K562 (cell line): ENCODE data around the gene ARHGAP29. TPM values are rescaled to one million over a fixed set of nuclear protein-coding genes. Genes with fewer than 3 reads are reported as not detected.

Experiments
- ATAC-seq: fragments of 200-7000 bp; cut with Tn5 transposase; 3 replicates; pipeline ENCODE4 v1.9.1; 2020; ENCODE audit warnings: moderate library complexity
- BruUV-seq: library from RNA; stranded (reverse); fragments of 400-500 nt; replicated peaks from 2 replicates; lab custom pipeline; 2021; lab: Mats Ljungman, UMichigan
- CTCF ChIA-PET: fragments of 300-600 bp; formaldehyde crosslinking; extraction: SDS; loops from one replicate; lab custom pipeline; 2021; ENCODE audit warnings: low intra/inter-chr PET ratio; lab: Yijun Ruan, JAX
- POLR2A ChIA-PET: fragments of 300-600, 350-650 bp; sonication (Branson Sonifier 250); formaldehyde crosslinking; extraction: SDS; loops from one replicate; lab custom pipeline; 2021; ENCODE audit warnings: antibody characterized with exemption, inconsistent platforms; lab: Yijun Ruan, JAX
- DNase-seq, 4 experiments: peaks; one replicate each; pipeline versions ENCODE4 v3.0.0 to v3.0.0-alpha.2; 2011 to 2018; ENCODE audit warnings: low spot score in 3 of 4, mixed read lengths in 3 of 4; ENCODE audit errors: extremely low read depth in 1 of 4
- FAIRE-seq: peaks from 2 replicates; lab custom pipeline; 2011; peaks lifted over from hg19 to GRCh38; lab: Jason Lieb, UNC
- H2AFZ ChIP-seq: 2 replicates; pipeline ENCODE4 v1.6.0; 2011; ENCODE audit warnings: low read depth, low read length, control low read depth, inconsistent platforms
- H3K27ac ChIP-seq: fragments of 200-600 bp; 3 replicates; pipeline ENCODE4 v1.8.0; 2011; ENCODE audit warnings: low read depth, mild to moderate bottlenecking, control low read depth, inconsistent platforms, low read length, moderate library complexity, mixed read lengths; ENCODE audit errors: extremely low read depth
- H3K27me3 ChIP-seq, 2 experiments: fragments of 300-600 bp in 1 of 2; 2 replicates in 1 of 2; 3 replicates in 1 of 2; pipeline versions ENCODE4 v1.6.0 to v1.8.0; 2011; ENCODE audit warnings: inconsistent platforms in 2 of 2, low read length in 2 of 2, mild to moderate bottlenecking in 1 of 2, mixed read lengths in 1 of 2, moderate library complexity in 1 of 2; ENCODE audit not compliant: control insufficient read depth in 2 of 2, insufficient read depth in 2 of 2
- H3K36me3 ChIP-seq: fragments of 300-600 bp; 3 replicates; pipeline ENCODE4 v1.8.0; 2011; ENCODE audit warnings: mild to moderate bottlenecking, low read length, inconsistent platforms; ENCODE audit not compliant: control insufficient read depth, insufficient read depth
- H3K4me1 ChIP-seq, 2 experiments: fragments of 200-600 bp in 1 of 2; replicated peaks in 1 of 2; 2 replicates in 1 of 2; 3 replicates in 1 of 2; pipeline versions ENCODE4 v1.5.1 to v1.8.0; 2011; ENCODE audit warnings: inconsistent platforms in 2 of 2, low read length in 2 of 2, mild to moderate bottlenecking in 1 of 2, mixed read lengths in 1 of 2, moderate library complexity in 1 of 2; ENCODE audit not compliant: control insufficient read depth in 2 of 2, insufficient read depth in 2 of 2
- H3K4me2 ChIP-seq: 2 replicates; pipeline ENCODE4 v1.6.1; 2011; ENCODE audit warnings: low read length, control low read depth, inconsistent platforms, mixed read lengths; ENCODE audit not compliant: insufficient read depth
- H3K4me3 ChIP-seq: fragments of 200-600 bp; sonication (generic), shearing (Covaris generic); 2 replicates; pipeline ENCODE4 v1.5.1; 2016; ENCODE audit warnings: control low read depth, inconsistent platforms
- H3K79me2 ChIP-seq: fragments of 200-600 bp; 3 replicates; pipeline ENCODE4 v1.8.0; 2011; ENCODE audit warnings: low read length, inconsistent platforms; ENCODE audit not compliant: control insufficient read depth, insufficient read depth
- H3K9ac ChIP-seq, 2 experiments: 2 replicates each; pipeline versions ENCODE4 v1.6.0 to v1.6.1; 2011; ENCODE audit warnings: low read depth in 2 of 2, low read length in 2 of 2, control low read depth in 1 of 2, inconsistent platforms in 1 of 2, mild to moderate bottlenecking in 1 of 2, mixed read lengths in 1 of 2; ENCODE audit not compliant: insufficient read depth in 1 of 2
- H3K9me1 ChIP-seq: one replicate; pipeline ENCODE4 v1.6.0; 2011; ENCODE audit warnings: inconsistent platforms, mild to moderate bottlenecking, low read length, moderate library complexity; ENCODE audit not compliant: control insufficient read depth, insufficient read depth
- H3K9me3 ChIP-seq: replicated peaks from 2 replicates; pipeline ENCODE4 v1.5.1; 2011; ENCODE audit warnings: low read depth, low read length, inconsistent platforms; ENCODE audit not compliant: control insufficient read depth, insufficient read depth
- H4K20me1 ChIP-seq: replicated peaks from 2 replicates; pipeline ENCODE4 v1.6.1; 2011; ENCODE audit warnings: low read length, inconsistent platforms, mixed read lengths; ENCODE audit not compliant: control insufficient read depth, insufficient read depth
- BRF1 ChIP-seq: IDR thresholded peaks from 3 replicates; pipeline ENCODE4 v1.6.1; 2011; ENCODE audit warnings: borderline replicate concordance, mild to moderate bottlenecking; ENCODE audit not compliant: insufficient read length; ENCODE audit errors: extremely low read depth
- CBFA2T2 ChIP-seq: fragments of 450-650 bp; conservative IDR thresholded peaks from 2 replicates; pipeline ENCODE4 v1.6.1; 2017; ENCODE audit warnings: mild to moderate bottlenecking
- CHD2 ChIP-seq: IDR thresholded peaks from 2 replicates; pipeline ENCODE4 v1.6.1; 2011; ENCODE audit warnings: low read depth, low read length
- ILF3 ChIP-seq: fragments of 450-650 bp; IDR thresholded peaks from 2 replicates; pipeline ENCODE4 v1.6.1; 2018; ENCODE audit warnings: antibody characterized with exemption, mild to moderate bottlenecking, moderate library complexity, borderline replicate concordance
- KDM4B ChIP-seq, 2 experiments: fragments of 450-650 bp in 1 of 2; sonication (generic) in 1 of 2; IDR thresholded peaks; 2 replicates each; pipeline ENCODE4 v1.6.1; 2016 to 2017; ENCODE audit warnings: borderline replicate concordance in 2 of 2, antibody characterized with exemption in 1 of 2, low read depth in 1 of 2, mild to moderate bottlenecking in 1 of 2
- MEIS2 ChIP-seq: fragments of 450-650 bp; IDR thresholded peaks from 2 replicates; pipeline ENCODE4 v1.6.1; 2014; ENCODE audit warnings: mild to moderate bottlenecking; ENCODE audit not compliant: partially characterized antibody
- MLLT1 ChIP-seq, 2 experiments: fragments of 450-650 bp; IDR thresholded peaks; 2 replicates each; pipeline ENCODE4 v1.6.1; 2016
- MNT ChIP-seq, 2 experiments: fragments of 450-650 bp; conservative IDR thresholded peaks; 2 replicates each; pipeline ENCODE4 v1.6.1; 2017; ENCODE audit warnings: mild to moderate bottlenecking in 2 of 2, moderate library complexity in 2 of 2
- NEUROD1 ChIP-seq: fragments of 150-350 bp; IDR thresholded peaks from 2 replicates; pipeline ENCODE4 v1.6.1; 2014; ENCODE audit warnings: borderline replicate concordance, low read length, low read depth; ENCODE audit not compliant: partially characterized antibody
- PYGO2 ChIP-seq: fragments of 450-650 bp; IDR thresholded peaks from 2 replicates; pipeline ENCODE4 v1.6.1; 2016; ENCODE audit warnings: mild to moderate bottlenecking, missing genetic modification characterization, moderate library complexity, missing compliant biosample characterization
- SRSF1 ChIP-seq: fragments of 200-400 bp; formaldehyde crosslinking; IDR thresholded peaks from 2 replicates; pipeline ENCODE4 v1.6.1; 2017; ENCODE audit warnings: mild to moderate bottlenecking, low read depth, low read length, moderate library complexity
- TCFL5 ChIP-seq: fragments of 250-450 bp; sonication (Bioruptor Pico); conservative IDR thresholded peaks from 2 replicates; pipeline ENCODE4 v1.6.1; 2021; ENCODE audit warnings: mild to moderate bottlenecking, moderate library complexity, matching md5 sums
- USF2 ChIP-seq: sonication (generic); formaldehyde crosslinking; IDR thresholded peaks from 2 replicates; pipeline ENCODE4 v1.5.0; 2020; ENCODE audit warnings: missing genetic modification reagents
- VEZF1 ChIP-seq: fragments of 200-800 bp; sonication (Bioruptor generic); IDR thresholded peaks from 2 replicates; pipeline ENCODE4 v1.6.1; 2017; ENCODE audit warnings: missing genetic modification characterization, missing compliant biosample characterization
- ZNF507 ChIP-seq: conservative IDR thresholded peaks from 2 replicates; pipeline ENCODE4 v1.6.1; 2017; ENCODE audit warnings: missing genetic modification characterization, missing compliant biosample characterization
- ZNF655 ChIP-seq: fragments of 250-450 bp; sonication (Bioruptor Pico); IDR thresholded peaks from 2 replicates; pipeline ENCODE4 v1.5.0; 2021
- ZNF668 ChIP-seq: fragments of 250-450 bp; sonication (Bioruptor Pico); IDR thresholded peaks from 2 replicates; pipeline ENCODE4 v1.8.0; 2022; ENCODE audit warnings: mild to moderate bottlenecking, inconsistent platforms
- WGBS: fragments of 100-300 bp; shearing (Covaris generic); methylation state at CpG from one replicate; pipeline ENCODE4 v1.1.6; 2016; ENCODE audit warnings: low coverage, mixed read lengths; ENCODE audit not compliant: insufficient coverage; ENCODE audit errors: missing lambda C conversion rate; 5-methylcytosine and 5-hydroxymethylcytosine counted together
- in situ Hi-C: fragments of 300-500 bp; cut with MboI; formaldehyde crosslinking; loops from 4 replicates; pipeline ENCODE4 v1.15.0; 2018; ENCODE audit warnings: inconsistent platforms, mixed read lengths
- intact Hi-C: fragments of 100-400 bp; cut with micrococcal nuclease; formaldehyde crosslinking; loops from 2 replicates; pipeline ENCODE4 v1.14.2; 2022
- polyA plus RNA-seq, 8 experiments: library from polyadenylated mRNA; depleted of rRNA in 4 of 8; stranded (reverse) in 5 of 8; unstranded in 3 of 8; fragments of >200 nt; fragmentation: Nextera tagmentation in 2 of 8; fragmentation: Illumina TruSeq in 1 of 8; extraction: Ambion mirVana in 2 of 8; extraction: Trizol in 1 of 8; gene quantifications; 2 replicates each; pipeline versions ENCODE4 v1.2.1 to v1.2.3, GENCODE V29; 2011 to 2014; ENCODE audit warnings: inconsistent platforms in 1 of 8, missing spikeins in 1 of 8
- total RNA-seq, 7 experiments: library from RNA; depleted of rRNA in 6 of 7; stranded (reverse); fragments of >200 nt in 6 of 7; fragmentation: Illumina TruSeq in 2 of 7; extraction: Trizol in 2 of 7; gene quantifications; 2 replicates each; pipeline versions ENCODE4 v1.2.1 to v1.2.3, GENCODE V29; 2011 to 2021; ENCODE audit warnings: low replicate concordance in 1 of 7

ARHGAP29 gene
- total and polyA plus RNA-seq, 9 of the 15 experiments (the other 6 are each of a cell fraction or from before 2014, with no cell fraction given) = under 0.01 to 0.13 (median 0.02) TPM; not detected in 5

GRCh38 chr1:94239051-94239450 lies 1.7 kb upstream of the ARHGAP29 start:
- WGBS = 5% methylated on average over 3 of the region's 3 CpGs
- Histone ChIP-seq H3K9ac (no peak overlapping the region), H3K4me3 (no peak overlapping the region), H3K9me1 (no peaks in the 10 kb centered on the region), H3K9me3 (no peaks in the 10 kb centered on the region), H3K27me3 (peaks cover 0 to 19% of the 10 kb centered on the region in 2 experiments; a peak in 2 of 5 replicates), H3K36me3 (no peaks in the 10 kb centered on the region), H3K4me2 (no peak overlapping the region), H3K79me2 (no peaks in the 10 kb centered on the region), H2AFZ (no peak overlapping the region), H4K20me1 (no peaks in the 10 kb centered on the region), H3K4me1 (peaks cover 0 to 9% of the 10 kb centered on the region in 2 experiments; a peak in 2 of 5 replicates), H3K27ac (no peak overlapping the region)
- ChIA-PET POLR2A (no interaction called here), CTCF (no interaction called here)
- in situ Hi-C loops = no loop called here
- ATAC-seq = no peak
- no peak for FAIRE-seq
- no TSS peak for BruUV-seq
- DNase-seq = no peak
- intact Hi-C loops = no loop called here
- TF ChIP-seq ILF3 (no peak), SRSF1 (no peak), CBFA2T2 (no peak), NEUROD1 (no peak), MLLT1 (IDR thresholded peaks at IDR 0.05) (no peak), ZNF668 (CRISPR knock-in tag) (no peak), BRF1 (no peak), PYGO2 (tag) (no peak), USF2 (CRISPR knock-in tag) (no peak), CHD2 (no peak), MNT (conservative IDR thresholded peaks at IDR 0.05) (no peak), ZNF655 (no peak), KDM4B (IDR thresholded peaks at IDR 0.05; ENCODE audit: borderline replicate concordance in 2 of 2, low read depth in 1 of 2) (no peak), TCFL5 (CRISPR knock-in tag) (no peak), MEIS2 (no peak), ZNF507 (tag) (no peak), VEZF1 (CRISPR knock-in tag) (no peak)
